C4-2B (cell line): ENCODE measurements around the gene SEMG1.

Source experiments
- ZFX ChIP-seq: fragments of 450-650 bp; IDR thresholded peaks from 2 replicates; pipeline ENCODE4 v1.6.1; 2017
- TF ChIP-seq, protein P1 (sequence below): fragments of 450-650 bp; conservative IDR thresholded peaks from 2 replicates; pipeline ENCODE4 v1.5.1; 2017; ENCODE audit warnings: mild to moderate bottlenecking

DNA sequence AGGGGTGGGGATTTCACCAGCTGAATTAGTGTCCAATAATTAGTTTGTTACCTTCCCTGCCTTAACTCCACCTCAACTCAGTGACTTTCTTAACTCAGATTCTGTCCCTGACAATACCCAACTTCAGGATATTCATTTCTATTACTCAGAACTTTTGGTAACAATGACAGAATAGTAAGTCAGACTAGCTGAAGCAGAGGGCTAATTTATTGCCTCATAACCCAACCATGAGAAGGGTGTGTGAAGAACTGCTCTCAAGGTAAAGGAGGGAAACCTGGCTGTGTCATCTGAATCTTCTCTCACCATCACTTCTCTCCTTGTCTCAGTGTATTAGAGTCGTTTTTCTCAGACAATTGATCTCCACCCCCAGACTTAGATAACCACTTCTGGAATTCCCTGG is 33.3 kb upstream of the SEMG1 start:
- TF ChIP-seq, protein P1, sequence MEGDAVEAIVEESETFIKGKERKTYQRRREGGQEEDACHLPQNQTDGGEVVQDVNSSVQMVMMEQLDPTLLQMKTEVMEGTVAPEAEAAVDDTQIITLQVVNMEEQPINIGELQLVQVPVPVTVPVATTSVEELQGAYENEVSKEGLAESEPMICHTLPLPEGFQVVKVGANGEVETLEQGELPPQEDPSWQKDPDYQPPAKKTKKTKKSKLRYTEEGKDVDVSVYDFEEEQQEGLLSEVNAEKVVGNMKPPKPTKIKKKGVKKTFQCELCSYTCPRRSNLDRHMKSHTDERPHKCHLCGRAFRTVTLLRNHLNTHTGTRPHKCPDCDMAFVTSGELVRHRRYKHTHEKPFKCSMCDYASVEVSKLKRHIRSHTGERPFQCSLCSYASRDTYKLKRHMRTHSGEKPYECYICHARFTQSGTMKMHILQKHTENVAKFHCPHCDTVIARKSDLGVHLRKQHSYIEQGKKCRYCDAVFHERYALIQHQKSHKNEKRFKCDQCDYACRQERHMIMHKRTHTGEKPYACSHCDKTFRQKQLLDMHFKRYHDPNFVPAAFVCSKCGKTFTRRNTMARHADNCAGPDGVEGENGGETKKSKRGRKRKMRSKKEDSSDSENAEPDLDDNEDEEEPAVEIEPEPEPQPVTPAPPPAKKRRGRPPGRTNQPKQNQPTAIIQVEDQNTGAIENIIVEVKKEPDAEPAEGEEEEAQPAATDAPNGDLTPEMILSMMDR: no peak
- no peak for TF ChIP-seq ZFX
